PC-3 (cell line): ENCODE measurements around the gene PLA1A. TPM values are rescaled to one million over a fixed set of nuclear protein-coding genes. Genes with fewer than 3 reads are reported as not detected.

ENCODE experiments used
- ATAC-seq: fragments of 200-7000 bp; cut with Tn5 transposase; 2 replicates; pipeline ENCODE4 v1.9.1; 2020; ENCODE audit warnings: mild to moderate bottlenecking, moderate library complexity
- BruUV-seq: library from RNA; stranded (reverse); fragments of 400-500 nt; replicated peaks from 2 replicates; lab custom pipeline; 2021; lab: Mats Ljungman, UMichigan
- CTCF ChIA-PET: fragments of 300-600 bp; sonication (Branson Sonifier 250); formaldehyde crosslinking; loops from one replicate; lab custom pipeline; 2022; ENCODE audit warnings: antibody characterized with exemption; lab: Charles Lee
- POLR2A ChIA-PET: fragments of 300-600 bp; sonication (Branson Sonifier 250); formaldehyde crosslinking; loops from one replicate; lab custom pipeline; 2022; ENCODE audit warnings: antibody characterized with exemption; ENCODE audit not compliant: unreplicated experiment; lab: Charles Lee
- DNase-seq: peaks from one replicate; pipeline ENCODE4 v3.0.0-alpha.2; 2015
- H2AFZ ChIP-seq: fragments of 300-600 bp; sonication (generic); 2 replicates; pipeline ENCODE4 v1.6.0; 2016; ENCODE audit warnings: antibody characterized with exemption, low read length
- H3F3A ChIP-seq: fragments of 300-600 bp; sonication (generic); one replicate; pipeline ENCODE4 v1.6.0; 2017; ENCODE audit warnings: antibody characterized with exemption, low read length, control low read depth, mild to moderate bottlenecking; ENCODE audit not compliant: unreplicated experiment
- H3K27ac ChIP-seq: fragments of 300-600 bp; sonication (generic); 2 replicates; pipeline ENCODE4 v1.5.1; 2016; ENCODE audit warnings: mild to moderate bottlenecking, low read length
- H3K27me3 ChIP-seq: fragments of 300-600 bp; sonication (generic); 2 replicates; pipeline ENCODE4 v1.6.1; 2016; ENCODE audit warnings: low read length, mixed read lengths
- H3K36me3 ChIP-seq: fragments of 300-600 bp; sonication (generic); 2 replicates; pipeline ENCODE4 v1.6.1; 2016; ENCODE audit warnings: low read depth, mixed run types, low read length, mixed read lengths
- H3K4me1 ChIP-seq: fragments of 300-600 bp; sonication (generic); 2 replicates; pipeline ENCODE4 v1.5.1; 2016; ENCODE audit warnings: low read length; ENCODE audit not compliant: insufficient read depth
- H3K4me2 ChIP-seq: fragments of 300-600 bp; sonication (generic); 2 replicates; pipeline ENCODE4 v1.6.0; 2016; ENCODE audit warnings: low read length
- H3K4me3 ChIP-seq: fragments of 300-600 bp; sonication (generic); 2 replicates; pipeline ENCODE4 v1.5.1; 2016; ENCODE audit warnings: mild to moderate bottlenecking, low read length, mixed read lengths
- H3K79me2 ChIP-seq: fragments of 300-600 bp; sonication (generic); 2 replicates; pipeline ENCODE4 v1.6.1; 2017; ENCODE audit warnings: low read length, mixed read lengths
- H3K9ac ChIP-seq: fragments of 300-600 bp; sonication (generic); 2 replicates; pipeline ENCODE4 v1.6.0; 2016; ENCODE audit warnings: mild to moderate bottlenecking, low read length
- H3K9me2 ChIP-seq: fragments of 300-600 bp; sonication (generic); replicated peaks from 2 replicates; pipeline ENCODE4 v1.6.1; 2016; ENCODE audit warnings: mixed run types, low read length, mixed read lengths
- H3K9me3 ChIP-seq: fragments of 300-600 bp; sonication (generic); 2 replicates; pipeline ENCODE4 v1.6.1; 2016; ENCODE audit warnings: low read length, mixed read lengths
- H4K20me1 ChIP-seq: fragments of 300-600 bp; sonication (generic); 2 replicates; pipeline ENCODE4 v1.6.1; 2016; ENCODE audit warnings: low read length, mixed read lengths
- CTCF ChIP-seq: fragments of 300-600 bp; sonication (generic); conservative IDR thresholded peaks from 2 replicates; pipeline ENCODE4 v1.5.1; 2017; ENCODE audit warnings: antibody characterized with exemption, low read depth, mild to moderate bottlenecking, low read length
- EZH2 ChIP-seq: fragments of 300-600 bp; sonication (generic); IDR thresholded peaks from one replicate; pipeline ENCODE4 v1.6.1; 2017; ENCODE audit warnings: antibody characterized with exemption, mild to moderate bottlenecking, low read length; ENCODE audit not compliant: unreplicated experiment
- EZH2phosphoT487 ChIP-seq: fragments of 300-600 bp; sonication (generic); IDR thresholded peaks from 2 replicates; pipeline ENCODE4 v1.6.1; 2018; ENCODE audit warnings: mild to moderate bottlenecking, antibody characterized with exemption, low read length, borderline replicate concordance
- intact Hi-C: fragments of 100-400 bp; cut with micrococcal nuclease; formaldehyde crosslinking; loops from 2 replicates; pipeline ENCODE4 v1.9.0; 2023
- total RNA-seq: library from RNA; depleted of rRNA; stranded (reverse); fragments of >200 nt; gene quantifications from 2 replicates; pipeline ENCODE4 v1.2.3, GENCODE V29; 2014

Gene PLA1A
- total RNA-seq, 1 experiment from 2014 or later: 0.36 TPM

- peak overlapping the region; percentile 80 for H3K9ac ChIP-seq
- H3F3A ChIP-seq: no peaks in the 10 kb centered on the region
- no peaks in the 10 kb centered on the region for H3K27me3 ChIP-seq
- H3K4me1 ChIP-seq: peaks cover 18% of the 10 kb centered on the region
- peak overlapping the region; percentile 90 for H3K4me2 ChIP-seq
- H3K79me2 ChIP-seq: peaks cover 20% of the 10 kb centered on the region
- H3K27ac ChIP-seq: no peak overlapping the region
- no peak overlapping the region for H2AFZ ChIP-seq
- no peaks in the 10 kb centered on the region for H3K9me3 ChIP-seq
- no peaks in the 10 kb centered on the region for H4K20me1 ChIP-seq
- POLR2A ChIA-PET: interaction anchor here (1.0 kb wide), 1 partner anchor 12 kb away, joined by 5 read pairs; no protein-coding TSS in a partner anchor
- intact Hi-C loops: loop anchor here (1.0 to 2.0 kb wide), 2 partner anchors 97 to 151 kb away; partner anchors contain the start of gene ADPRH
- H3K4me3 ChIP-seq: peak overlapping the region; percentile 84
- DNase-seq (no peak), ATAC-seq (no peak)
- TF ChIP-seq CTCF (no peak), EZH2phosphoT487 (no peak), EZH2 (no peak)
- H3K9me2 ChIP-seq: no peaks in the 10 kb centered on the region
- BruUV-seq: no TSS peak
- CTCF ChIA-PET: no interaction called here
- peaks cover 34% of the 10 kb centered on the region for H3K36me3 ChIP-seq
These were observed 78.3 kb downstream of the PLA1A start for GRCh38 chr3:119676020-119676419.

GRCh38 chr3:119676771-119677640, 79.3 kb downstream of the PLA1A start, which contains the start of gene COX17:
Gene COX17 (minus strand): TSS chr3:119677406. CDS start chr3:119677310, 96 bp downstream.
- POLR2A ChIA-PET: interaction anchor here (0.6 to 1.4 kb wide), 6 partner anchors 13 to 1153 kb away, joined by 3 to 10 read pairs (median 4); partner anchors contain the start of gene B4GALT4
- intact Hi-C loops: loop anchor here (1.0 to 2.0 kb wide), 5 partner anchors 13 to 179 kb away; partner anchors contain the start of genes ADPRH and TIMMDC1

More at GRCh38 chr3:119676771-119677640, 79.3 kb downstream of the PLA1A start, which contains the start of gene COX17:
- peak within 1 kb of the TSS; percentile 85 for H2AFZ ChIP-seq
- H3K36me3 ChIP-seq: peaks cover 25% of the 10 kb centered on the region
- no peaks in the 10 kb centered on the region for H3K9me2 ChIP-seq
- no peaks in the 10 kb centered on the region for H3K27me3 ChIP-seq
- CTCF ChIA-PET: no interaction called here
- peak within 1 kb of the TSS; percentile 71 for H3K27ac ChIP-seq
- peak; percentile 99 for DNase-seq
- H3K79me2 ChIP-seq: peaks cover 20% of the 10 kb centered on the region
- H3K9ac ChIP-seq: peak within 1 kb of the TSS; percentile 80
- no peaks in the 10 kb centered on the region for H3F3A ChIP-seq
- ATAC-seq: peak; percentile 78
- no TSS peak for BruUV-seq
- H3K4me2 ChIP-seq: peak within 1 kb of the TSS; percentile 90
- TF ChIP-seq EZH2 (no peak), CTCF (no peak), EZH2phosphoT487 (no peak)
- peaks cover 18% of the 10 kb centered on the region for H3K4me1 ChIP-seq
- H3K4me3 ChIP-seq: peak within 1 kb of the TSS; percentile 84
- H4K20me1 ChIP-seq: no peaks in the 10 kb centered on the region
- H3K9me3 ChIP-seq: no peaks in the 10 kb centered on the region
